Measurements from ENCODE around the gene PSMA7.

The PSMA7 gene

GRCh38 chr20:62186887-62187866 lies 44.0 kb upstream of the PSMA7 start:
- Histone ChIP-seq H3K9me3 (no peaks in the 10 kb centered on the region), H3K36me3 (peaks cover 8 to 28% (median 16%) of the 10 kb centered on the region in 3 donors), H3K4me1 (peaks cover 0 to 29% (median 21%) of the 10 kb centered on the region in 4 donors), H3K4me3 (no peak overlapping the region), H3K27me3 (no peaks in the 10 kb centered on the region), H3K27ac (no peak overlapping the region)
- DNase-seq: no peak
- intact Hi-C loops (cut with DNase I; ENCODE audit: low total_unique reads): loop anchor here (10.0 kb wide), 1 partner anchor 48 kb away; the partner anchor contains the start of gene OSBPL2
- TF ChIP-seq CTCF (IDR thresholded peaks at IDR 0.05): no peak

GRCh38 chr20:62186096-62186426 lies 42.9 kb upstream of the PSMA7 start:
- no peak for DNase-seq
- TF ChIP-seq CTCF (IDR thresholded peaks at IDR 0.05): no peak
- no peaks in the 10 kb centered on the region for H3K9me3 ChIP-seq
- intact Hi-C loops (cut with DNase I; ENCODE audit: low total_unique reads): loop anchor here (10.0 kb wide), 1 partner anchor 49 kb away; the partner anchor contains the start of gene OSBPL2
- no peaks in the 10 kb centered on the region for H3K27me3 ChIP-seq
- H3K4me3 ChIP-seq: no peak overlapping the region
- peaks cover 0 to 32% (median 22%) of the 10 kb centered on the region in 4 donors for H3K4me1 ChIP-seq
- no peak overlapping the region for H3K27ac ChIP-seq
- peaks cover 8 to 17% (median 15%) of the 10 kb centered on the region in 3 donors for H3K36me3 ChIP-seq

GRCh38 chr20:62183426-62184142 lies 40.4 kb upstream of the PSMA7 start:
- Histone ChIP-seq H3K4me3 (peak overlapping the region; percentile 93 to 94), H3K4me1 (peaks cover 0 to 32% (median 22%) of the 10 kb centered on the region in 4 donors), H3K27me3 (no peaks in the 10 kb centered on the region), H3K9me3 (no peaks in the 10 kb centered on the region), H3K36me3 (peaks cover 0 to 13% (median 13%) of the 10 kb centered on the region in 3 donors), H3K27ac (peak overlapping the region; percentile 83 to 97)
- DNase-seq: no peak
- intact Hi-C loops (cut with DNase I; ENCODE audit: low total_unique reads): loop anchor here (10.0 kb wide), 1 partner anchor 51 kb away; the partner anchor contains the start of gene OSBPL2
- TF ChIP-seq CTCF (IDR thresholded peaks at IDR 0.05): no peak

- Histone ChIP-seq H3K36me3 (peaks cover 0 to 17% (median 16%) of the 10 kb centered on the region in 3 donors), H3K9me3 (no peaks in the 10 kb centered on the region), H3K27me3 (no peaks in the 10 kb centered on the region), H3K4me1 (peaks cover 0 to 32% (median 22%) of the 10 kb centered on the region in 4 donors), H3K27ac (peak within 1 kb of the TSS; percentile 83 to 97), H3K4me3 (peak within 1 kb of the TSS; percentile 93 to 94)
- DNase-seq: peak; percentile 91 to 96
- no peak for TF ChIP-seq CTCF (IDR thresholded peaks at IDR 0.05)
- intact Hi-C loops (cut with DNase I; ENCODE audit: low total_unique reads): loop anchor here (10.0 kb wide), 1 partner anchor 52 kb away; the partner anchor contains the start of gene OSBPL2
Measured at GRCh38 chr20:62182469-62183425, 39.6 kb upstream of the PSMA7 start, which contains the start of gene MTG2. Gene MTG2, plus strand, starts transcription at chr20:62183028. Its CDS starts 10,393 bp downstream, at chr20:62193421.

All from tibial artery (tissue), 4 donors.